Iris pigment epithelial cell (primary cell): Measurements from ENCODE around the gene SPA17.

Experiments
- DNase-seq: peaks from one replicate; pipeline ENCODE4 v3.0.0-alpha.2; 2011; ENCODE audit warnings: low read depth

The SPA17 gene

DNA sequence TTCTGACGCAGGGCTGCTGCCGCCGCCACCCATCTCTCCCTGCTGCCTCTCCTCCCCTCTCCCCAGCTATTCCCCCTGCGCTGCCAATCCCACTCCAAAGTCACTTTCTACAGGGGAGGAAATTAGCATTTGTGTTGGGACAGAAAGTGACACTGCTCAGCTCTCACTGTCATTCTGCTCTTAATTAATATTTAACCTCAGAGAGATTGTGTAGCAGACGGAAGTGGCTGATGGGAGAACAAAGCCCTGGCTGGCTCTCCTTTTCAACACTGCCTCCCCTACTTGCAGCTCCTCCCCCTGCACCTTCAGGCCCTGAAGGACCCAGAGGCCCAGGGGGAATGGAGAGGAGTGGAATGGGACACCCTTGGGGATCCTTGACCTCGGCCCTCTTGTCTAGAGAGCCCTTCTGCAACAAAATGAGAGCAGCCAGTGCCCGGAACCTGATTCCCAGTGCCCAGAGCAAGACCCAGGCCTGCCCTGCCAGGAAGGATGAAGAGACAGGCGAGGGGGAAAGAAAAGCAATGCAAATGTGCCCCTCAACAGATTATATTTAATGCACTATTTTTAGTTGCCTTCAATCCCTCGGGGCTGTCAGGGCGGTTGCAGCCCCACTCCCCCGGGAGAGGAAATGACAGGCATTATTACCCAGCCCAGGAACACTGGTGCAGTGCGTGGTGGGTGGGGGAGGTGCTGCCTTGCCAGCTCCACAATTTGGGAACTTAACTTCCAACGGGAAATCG lies 51.4 kb downstream of the SPA17 start:
- no peak for DNase-seq

DNA sequence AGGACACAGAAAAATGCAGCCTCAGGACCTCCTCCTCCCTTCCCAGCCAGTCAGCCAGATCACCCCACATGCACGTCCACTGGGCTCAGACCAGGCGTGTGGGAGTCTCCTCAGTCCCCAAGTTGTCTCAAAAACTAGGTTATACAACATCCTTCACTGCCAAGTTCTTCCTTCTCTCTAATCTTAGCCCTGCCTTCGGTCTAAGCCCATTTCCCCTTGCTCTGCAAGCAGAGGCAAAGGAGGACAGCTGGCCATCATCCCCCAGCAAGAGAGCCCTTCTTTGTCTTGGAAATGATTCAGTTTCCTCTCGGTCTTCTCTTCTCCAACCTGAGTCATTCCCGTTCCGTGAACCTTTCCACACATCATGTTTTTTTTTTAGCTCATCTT lies 52.0 kb downstream of the SPA17 start:
- peak; percentile 65 for DNase-seq

DNA sequence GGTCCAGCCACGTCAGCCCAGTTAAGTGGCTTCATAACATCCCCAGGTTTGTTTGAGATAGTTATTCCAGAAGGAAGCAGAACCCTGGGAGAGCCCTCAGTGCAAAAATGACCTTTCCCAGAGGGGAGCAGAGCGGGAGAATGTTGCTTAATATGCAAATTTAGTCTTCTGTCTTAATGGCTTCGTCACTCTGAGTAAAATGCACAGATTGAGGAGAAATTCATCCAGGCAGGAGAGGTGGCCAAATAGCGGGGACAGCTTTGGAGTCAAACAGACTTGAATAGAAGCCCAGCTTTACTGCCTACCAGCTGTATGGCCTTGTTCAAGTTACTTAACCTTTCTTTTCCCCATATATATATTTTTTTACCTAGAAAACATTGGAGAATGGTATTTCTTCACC lies 53.8 kb downstream of the SPA17 start:
- no peak for DNase-seq

DNA sequence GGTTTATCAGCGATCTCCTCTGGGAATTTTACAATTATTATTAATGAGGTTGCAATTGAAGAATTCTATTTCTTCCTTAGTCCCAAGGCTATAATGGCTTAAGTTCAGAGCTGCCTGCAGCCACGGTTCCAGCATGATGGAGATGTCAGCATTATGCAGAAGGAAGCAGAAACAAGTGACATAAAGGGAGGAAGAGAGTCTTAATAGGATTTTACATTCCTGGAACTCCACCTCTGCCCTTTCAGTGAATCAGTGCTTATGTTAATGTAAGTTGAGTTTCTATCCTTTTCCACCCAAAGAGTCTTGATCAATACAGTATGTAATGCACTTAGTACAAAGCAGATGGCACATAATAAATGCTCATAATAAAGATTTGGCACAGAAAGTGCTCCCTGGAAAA lies 54.4 kb downstream of the SPA17 start:
- no peak for DNase-seq

DNA sequence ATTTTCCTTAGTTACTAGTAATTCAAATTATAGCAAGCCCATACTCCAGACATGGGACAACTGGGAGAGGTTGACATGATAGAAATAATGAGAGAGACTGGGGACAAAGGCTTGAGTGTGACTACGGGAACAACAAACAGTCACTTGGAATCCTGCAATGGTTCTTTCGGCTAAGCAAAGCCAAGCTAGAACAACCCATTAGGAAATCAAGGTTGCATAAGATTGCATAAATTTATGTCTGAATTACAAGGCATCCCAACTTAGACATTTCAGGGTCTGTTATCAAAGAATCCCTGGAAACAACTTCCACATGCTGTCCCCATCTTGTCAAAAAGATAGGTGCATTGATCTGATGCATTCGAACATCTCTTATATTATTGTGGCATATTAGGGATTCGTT lies 55.9 kb downstream of the SPA17 start:
- DNase-seq, result no peak

DNA sequence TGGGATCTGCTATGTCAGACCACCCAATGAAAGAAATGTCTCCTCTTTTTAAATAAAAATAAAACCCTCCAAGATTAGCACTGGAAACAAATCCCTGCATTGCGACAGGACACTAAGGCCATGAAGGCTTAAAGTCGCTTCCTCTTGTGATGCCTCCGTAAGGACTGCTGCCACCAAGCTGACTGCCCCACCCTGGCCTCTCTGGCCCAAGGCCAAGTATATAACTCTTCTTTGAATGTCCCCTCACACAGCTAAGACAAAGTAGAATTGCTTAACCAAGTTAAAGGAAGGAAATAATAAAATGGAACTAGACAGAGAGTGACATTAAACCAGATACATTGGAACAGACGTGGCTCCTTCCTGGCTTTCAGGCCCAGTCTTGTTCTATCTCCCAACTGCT lies 58.5 kb downstream of the SPA17 start:
- DNase-seq, result no peak

DNA sequence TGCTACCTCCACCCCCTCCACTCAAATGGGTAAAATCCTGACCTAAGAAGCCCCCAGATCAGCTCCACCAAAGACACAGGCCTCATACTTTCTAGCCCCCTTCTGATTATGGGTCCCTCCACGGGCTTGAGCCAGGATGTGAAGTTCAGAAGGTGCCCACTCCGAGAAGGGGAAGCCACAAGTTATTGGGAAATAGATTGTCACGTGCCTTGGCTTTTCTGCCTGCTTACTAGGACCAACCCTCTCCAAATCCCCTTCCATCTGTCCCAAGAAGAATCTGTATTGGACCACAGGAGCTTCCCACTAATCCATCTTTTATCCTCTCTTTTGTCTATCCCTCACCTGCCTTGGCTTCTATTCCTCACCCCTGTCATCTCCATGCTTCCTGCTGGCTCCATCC lies 63.0 kb downstream of the SPA17 start:
- DNase-seq, result no peak

DNA sequence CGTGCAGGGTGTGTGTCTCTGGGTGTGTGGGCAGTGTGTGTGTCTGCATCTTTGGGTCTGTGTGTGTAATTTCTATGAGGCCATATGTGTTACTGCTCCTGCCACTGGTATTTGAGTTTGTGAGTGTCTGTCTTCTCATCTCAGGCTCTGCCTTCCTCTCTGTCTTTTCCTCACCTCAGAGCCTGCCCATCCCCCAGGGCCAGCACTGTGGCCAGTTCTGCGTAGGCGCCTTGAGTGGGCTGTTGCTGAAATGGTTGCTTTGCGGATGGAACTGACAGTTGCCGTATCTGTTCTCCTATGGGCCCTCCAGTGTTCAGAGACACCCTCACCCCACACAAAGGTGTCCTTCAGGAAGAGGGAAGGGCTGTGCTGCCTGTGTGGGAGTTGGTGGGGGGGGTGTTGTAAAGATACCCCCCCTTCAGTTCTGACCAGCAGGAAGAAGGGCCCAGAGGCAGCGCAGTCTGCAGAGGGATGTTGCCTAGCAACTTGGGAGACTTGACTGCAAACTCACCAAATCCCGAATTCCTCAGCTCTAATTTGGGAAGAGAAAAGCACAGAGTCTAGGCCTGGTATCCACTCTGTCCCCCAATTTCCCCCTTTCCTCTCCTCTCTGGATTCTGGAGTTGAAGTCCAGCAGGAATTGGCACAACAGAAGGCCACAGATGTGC lies 64.1 kb downstream of the SPA17 start:
- no peak for DNase-seq

DNA sequence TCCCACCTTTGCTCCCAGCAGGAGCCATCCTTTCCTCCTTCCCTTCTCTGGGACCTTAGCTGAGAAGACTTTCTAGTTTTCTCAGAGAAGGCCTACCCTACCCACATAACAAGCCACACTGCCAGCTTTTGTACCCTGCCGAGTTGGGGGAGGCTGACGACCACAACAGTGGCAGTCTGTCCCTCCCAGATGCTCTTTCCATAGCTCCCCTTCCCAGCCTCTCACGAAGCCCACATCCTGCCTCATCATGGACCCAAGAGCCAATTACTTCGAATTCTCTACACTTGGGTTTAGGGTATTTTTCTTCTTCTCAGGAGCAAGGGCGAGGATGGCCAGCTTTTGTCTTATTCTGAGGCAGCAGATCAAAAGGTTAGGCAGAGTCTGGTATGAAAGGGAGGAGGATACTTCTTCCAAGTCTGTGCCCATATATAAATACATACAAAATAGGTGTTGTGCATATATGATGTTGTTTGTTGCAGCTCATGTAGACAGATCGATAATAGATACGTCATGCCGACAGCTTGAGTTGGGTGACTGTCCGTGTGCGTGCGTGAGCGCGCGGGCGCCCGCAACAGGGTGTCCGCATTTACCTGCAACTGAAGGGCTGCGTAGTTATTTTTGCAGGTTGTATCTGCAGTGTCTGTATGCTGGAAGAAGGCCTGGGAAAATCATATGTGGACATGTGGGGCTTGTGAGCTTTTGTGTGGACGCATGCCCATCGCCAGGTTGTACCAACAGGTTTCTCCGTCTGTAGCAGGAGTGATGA lies 65.2 kb downstream of the SPA17 start:
- no peak for DNase-seq

DNA sequence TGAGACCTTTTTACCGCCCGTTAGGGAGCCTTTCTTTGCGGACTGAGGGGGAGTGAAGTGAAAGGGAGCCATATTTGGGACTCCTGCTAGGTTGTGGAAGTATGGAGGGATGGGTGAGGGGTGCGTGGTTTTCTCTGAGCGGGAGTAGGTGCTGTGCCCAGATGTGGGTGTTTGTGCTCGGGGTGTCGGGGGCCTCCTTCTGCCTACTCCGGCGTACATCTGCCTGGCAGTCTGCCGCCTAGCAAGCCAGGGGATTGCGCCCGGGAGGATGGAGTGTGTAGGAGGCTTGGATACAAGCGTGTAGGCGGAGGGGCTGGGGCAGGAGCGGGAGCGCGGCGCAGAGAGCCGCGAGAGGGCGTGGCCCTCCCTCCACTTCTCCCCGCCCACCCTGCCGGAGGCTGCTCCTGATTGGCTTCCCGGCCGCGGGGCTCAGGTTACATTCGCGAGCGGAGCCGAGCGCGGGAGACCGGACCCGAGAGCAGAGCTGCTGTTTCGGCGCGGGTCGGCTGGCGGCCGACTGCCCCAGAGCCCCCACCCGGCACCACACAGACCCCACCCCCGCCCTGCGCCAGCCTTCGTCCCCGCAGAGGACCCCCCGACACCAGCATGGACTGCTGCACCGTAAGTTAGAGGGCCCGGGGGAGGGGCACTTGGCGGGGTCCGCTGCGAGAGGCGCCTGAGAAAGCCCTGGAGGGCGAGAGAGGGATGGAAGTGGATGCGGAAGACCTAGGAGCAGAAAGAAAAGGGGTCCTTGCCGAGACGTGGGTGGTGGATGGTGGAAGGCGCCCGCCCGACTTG lies 66.0 kb downstream of the SPA17 start, which contains the start of gene NRGN:
Gene NRGN (plus strand): TSS at position 464 of the 798 bp plus-strand sequence. CDS start 143 bp downstream, at position 607.
- DNase-seq, result peak; percentile 89

DNA sequence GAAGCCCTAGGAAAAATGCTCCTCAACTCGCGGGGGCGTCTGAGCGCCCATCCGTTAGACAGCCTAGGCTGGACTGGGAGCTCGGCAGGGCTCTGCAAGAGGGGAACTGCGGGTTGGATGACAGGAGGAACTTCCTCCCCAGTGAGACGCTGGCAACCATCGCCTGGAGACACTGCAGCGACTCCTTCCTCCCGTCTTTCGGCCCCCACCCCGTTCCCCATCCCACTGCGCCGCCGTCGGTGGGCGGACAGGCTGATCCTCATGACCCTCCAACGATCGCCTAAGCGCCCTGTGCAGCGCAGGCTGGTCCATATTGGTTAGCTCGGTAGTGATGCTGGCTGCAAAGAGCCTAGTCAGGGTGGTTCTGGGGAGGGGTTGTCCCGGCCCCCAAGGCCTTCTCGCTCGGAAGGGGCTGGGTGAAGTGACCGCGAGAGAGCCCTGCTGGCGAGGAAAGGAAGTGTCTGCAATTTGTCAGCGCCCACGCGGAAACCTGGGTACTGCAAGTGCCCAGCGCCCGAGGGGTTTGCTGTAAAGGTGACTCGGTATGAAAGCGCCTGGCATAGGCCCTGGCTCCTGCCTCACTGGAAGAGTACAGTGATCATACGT lies 66.7 kb downstream of the SPA17 start:
- peak; percentile 34 for DNase-seq

DNA sequence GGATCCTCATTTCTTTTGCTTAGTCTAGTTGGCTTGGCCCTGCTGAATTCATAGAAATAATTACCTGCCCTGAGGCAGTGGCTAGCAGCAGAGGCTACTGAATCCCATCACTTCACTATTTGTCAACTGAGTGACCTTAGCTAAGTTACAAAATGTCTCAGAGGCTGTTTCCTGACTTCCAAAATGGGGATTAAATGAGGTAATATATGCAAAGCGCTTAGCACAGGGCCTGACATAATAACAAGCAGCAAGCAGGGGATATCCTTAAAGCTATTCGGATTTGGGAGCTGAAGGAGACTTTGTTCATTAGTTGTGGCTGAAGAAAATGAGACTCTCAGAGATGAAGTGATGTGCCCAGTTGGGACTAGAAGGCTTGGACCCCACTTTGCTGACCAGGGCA lies 68.9 kb downstream of the SPA17 start:
- no peak for DNase-seq

DNA sequence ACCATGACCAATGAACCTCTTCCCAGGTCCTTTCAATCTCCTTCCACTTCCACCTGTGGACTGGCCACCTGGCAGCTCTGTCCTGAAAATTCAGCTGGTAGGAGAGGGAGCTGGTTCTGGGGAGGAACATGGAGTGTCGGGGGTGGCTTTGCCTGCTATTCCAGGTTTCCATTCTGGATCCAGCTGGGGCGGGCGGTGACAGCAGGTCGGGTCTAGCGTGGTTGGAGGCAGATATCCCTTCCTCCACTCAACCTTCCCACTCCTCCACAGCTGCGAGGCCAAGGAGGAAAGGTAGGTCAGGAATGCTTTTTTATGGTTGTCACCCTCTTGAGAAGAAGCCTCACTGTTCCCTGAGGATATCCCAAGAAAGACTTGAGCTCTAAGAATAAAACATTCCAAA lies 69.3 kb downstream of the SPA17 start:
- no peak for DNase-seq

DNA sequence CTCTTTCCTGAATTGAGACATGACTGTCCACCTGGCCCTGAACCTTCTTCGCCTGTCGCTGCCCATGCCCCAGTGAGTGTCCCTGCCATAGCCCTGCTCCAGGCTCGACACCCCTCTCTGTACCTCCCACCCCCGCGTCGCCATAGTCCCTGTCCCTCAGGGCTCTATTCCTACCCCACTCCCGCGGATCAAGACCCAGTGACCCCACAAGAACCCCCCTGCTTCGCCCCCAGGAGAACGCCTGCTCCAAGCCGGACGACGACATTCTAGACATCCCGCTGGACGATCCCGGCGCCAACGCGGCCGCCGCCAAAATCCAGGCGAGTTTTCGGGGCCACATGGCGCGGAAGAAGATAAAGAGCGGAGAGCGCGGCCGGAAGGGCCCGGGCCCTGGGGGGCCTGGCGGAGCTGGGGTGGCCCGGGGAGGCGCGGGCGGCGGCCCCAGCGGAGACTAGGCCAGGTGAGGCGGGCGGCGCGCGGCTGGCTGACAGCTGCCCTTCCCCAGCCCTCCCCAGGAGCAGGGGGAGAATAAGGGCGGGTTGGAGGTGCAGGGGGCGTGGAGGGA lies 71.6 kb downstream of the SPA17 start:
- no peak for DNase-seq

DNA sequence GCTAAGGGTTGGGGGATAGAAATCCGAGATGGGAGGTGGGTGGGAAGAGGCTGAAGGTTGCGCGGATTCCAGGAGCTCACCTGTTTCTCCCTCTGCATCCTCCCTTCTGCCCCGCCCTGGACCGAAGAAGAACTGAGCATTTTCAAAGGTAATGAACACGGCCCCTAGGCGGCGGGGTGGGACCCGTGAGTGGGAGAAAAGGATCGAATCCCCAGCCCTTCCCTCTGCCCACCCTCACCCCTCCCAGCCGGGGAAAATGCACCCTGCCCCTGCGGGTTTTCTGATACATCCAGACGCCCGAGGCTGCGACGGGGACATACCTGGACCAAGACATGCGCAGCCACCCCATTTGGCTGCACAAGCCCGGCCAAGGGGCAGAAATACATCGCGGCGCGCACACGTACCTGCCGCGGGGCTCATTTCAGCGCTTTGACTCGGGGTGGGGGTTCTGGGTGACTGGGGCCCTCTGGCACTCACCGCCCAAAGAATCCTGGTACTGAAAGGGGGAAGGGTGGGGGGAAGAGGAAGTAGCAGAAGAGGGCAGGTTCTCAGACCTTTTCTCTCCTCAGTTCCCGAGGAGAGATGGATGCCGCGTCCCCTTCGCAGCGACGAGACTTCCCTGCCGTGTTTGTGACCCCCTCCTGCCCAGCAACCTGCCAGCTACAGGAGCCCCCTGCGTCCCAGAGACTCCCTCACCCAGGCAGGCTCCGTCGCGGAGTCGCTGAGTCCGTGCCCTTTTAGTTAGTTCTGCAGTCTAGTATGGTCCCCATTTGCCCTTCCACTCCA lies 72.3 kb downstream of the SPA17 start:
- no peak for DNase-seq

DNA sequence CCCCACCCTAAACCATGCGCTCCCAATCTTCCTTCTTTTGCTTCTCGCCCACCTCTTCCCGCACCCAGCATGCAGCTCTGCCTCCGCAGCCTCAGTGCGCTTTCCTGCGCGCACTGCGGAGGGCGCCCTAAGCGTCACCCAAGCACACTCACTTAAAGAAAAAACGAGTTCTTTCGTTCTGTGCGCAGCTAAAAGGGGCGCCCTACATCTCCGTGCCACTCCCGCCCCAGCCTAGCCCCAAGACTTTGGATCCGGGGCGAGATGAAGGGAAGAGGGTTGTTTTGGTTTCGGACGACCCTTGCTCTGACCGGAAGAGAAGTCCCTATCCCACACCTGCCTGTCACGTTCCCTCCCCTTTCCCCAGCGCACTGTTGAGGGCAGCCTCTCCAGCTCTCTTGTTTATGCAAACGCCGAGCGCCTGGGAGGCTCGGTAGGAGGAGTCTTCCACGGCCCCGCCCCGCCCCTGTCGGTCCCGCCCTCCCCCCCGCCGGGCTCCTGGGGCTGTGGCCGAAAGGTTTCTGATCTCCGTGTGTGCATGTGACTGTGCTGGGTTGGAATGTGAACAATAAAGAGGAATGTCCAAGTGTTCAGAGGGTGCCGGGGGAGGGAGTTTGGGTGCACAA lies 73.0 kb downstream of the SPA17 start:
- DNase-seq, result peak; percentile 86
